HG03575 (cell line): ENCODE measurements around the gene GATA6.
"Not testable (repeated sequence)": the region's sequence is repeated elsewhere in the genome, so short reads cannot be mapped to it uniquely, and the experiment has no call there.

ENCODE experiments used
- ATAC-seq: cut with Tn5 transposase; IDR thresholded peaks from one replicate; pipeline ENCODE4 v1.9.1; 2021; ENCODE audit not compliant: unreplicated experiment, insufficient number of reproducible peaks, low FRiP score; ENCODE audit errors: extremely low read depth

GATA6 gene

GRCh38 chr18:22196943-22197342 is 27.6 kb downstream of the GATA6 start:
- not testable (repeated sequence) for ATAC-seq

- no peak for ATAC-seq
These were observed 28.3 kb downstream of the GATA6 start for GRCh38 chr18:22197668-22198067.

GRCh38 chr18:22198163-22198562 is 28.8 kb downstream of the GATA6 start:
- ATAC-seq: no peak

DNA sequence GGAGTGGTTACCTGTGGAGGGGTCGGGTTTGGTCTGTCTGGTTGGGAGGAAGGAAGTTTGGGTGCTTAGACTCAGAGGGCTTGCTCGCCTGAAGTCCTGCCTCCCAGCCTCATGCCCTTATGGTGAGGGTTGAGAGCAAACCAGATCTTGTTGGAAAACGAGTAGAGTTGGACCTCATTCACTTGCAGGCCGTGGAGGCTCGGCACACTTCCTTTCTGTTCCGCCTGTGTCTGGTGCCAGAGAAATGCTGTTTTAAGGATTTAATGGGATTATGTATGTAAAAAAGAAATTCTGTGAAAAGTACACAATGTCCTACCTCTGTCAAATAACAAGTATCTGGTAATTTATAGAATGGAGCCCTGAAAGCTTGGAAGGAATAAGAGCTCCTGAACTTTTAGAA is 29.6 kb downstream of the GATA6 start:
- no peak for ATAC-seq

- no peak for ATAC-seq
These were observed 31.3 kb downstream of the GATA6 start for GRCh38 chr18:22200611-22201225.

DNA sequence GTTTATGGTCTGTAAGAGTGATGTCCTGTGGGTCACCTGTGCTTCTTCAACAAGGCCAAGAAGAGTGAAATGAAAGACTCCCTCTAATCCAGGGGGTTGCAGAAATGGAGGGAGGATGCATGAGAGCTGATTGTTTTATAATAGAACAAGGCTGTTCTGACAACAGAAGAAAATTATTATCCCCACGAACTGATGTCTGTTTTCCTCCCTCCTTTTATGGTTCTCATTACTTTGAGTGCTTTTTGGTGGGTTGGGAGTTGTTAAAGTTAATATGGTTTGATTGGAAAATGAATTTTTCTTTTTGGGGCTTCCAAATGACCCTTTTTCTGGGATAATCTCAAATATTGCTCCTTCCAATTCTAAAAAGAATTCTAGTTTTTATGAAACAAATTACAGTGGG is 33.6 kb downstream of the GATA6 start:
- no peak for ATAC-seq

- ATAC-seq: no peak
These were observed 34.3 kb downstream of the GATA6 start for GRCh38 chr18:22203536-22204213.

- no peak for ATAC-seq
These were observed 34.8 kb downstream of the GATA6 start for GRCh38 chr18:22204214-22204536.

- no peak for ATAC-seq
These were observed 35.6 kb downstream of the GATA6 start for GRCh38 chr18:22204996-22205395.

DNA sequence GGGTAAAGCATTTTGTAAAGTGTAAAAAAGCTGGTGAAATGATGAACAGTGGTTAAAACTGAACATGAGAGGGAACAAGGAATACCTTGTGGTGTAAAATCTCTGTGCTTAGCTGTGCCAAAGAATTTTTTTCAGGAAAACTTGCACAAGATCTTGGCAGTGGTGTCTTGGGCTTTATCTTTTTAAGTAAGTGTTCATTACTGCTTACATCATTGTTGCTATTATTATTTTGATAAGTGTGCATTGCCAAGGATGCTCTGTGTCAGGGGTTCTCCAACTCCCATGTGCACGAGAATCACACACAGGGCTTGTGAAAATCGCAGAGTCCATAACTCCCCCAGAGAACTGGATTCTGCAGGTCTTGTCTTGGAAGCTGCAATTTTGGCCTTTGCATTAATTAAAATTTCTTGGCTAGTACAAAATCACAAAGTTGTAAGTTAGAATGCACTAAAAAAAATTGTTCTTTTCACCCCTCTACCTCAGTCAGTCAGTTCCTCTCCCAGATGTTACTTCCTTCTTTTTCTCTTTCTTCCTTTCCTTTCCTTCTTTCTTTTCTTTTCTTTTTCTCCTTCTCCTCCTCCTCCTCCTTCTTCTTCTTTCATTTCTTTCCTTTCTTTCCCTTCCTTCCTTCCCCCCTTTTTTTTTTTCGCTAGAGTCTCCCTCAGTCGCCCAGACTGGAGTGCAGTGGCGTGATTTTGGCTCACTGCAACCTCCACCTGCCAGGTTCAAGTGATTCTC is 37.8 kb downstream of the GATA6 start:
- ATAC-seq: no peak

- no peak for ATAC-seq
These were observed 40.9 kb downstream of the GATA6 start for GRCh38 chr18:22210311-22210754.

- ATAC-seq: no peak
These were observed 42.3 kb downstream of the GATA6 start for GRCh38 chr18:22211657-22212056.

DNA sequence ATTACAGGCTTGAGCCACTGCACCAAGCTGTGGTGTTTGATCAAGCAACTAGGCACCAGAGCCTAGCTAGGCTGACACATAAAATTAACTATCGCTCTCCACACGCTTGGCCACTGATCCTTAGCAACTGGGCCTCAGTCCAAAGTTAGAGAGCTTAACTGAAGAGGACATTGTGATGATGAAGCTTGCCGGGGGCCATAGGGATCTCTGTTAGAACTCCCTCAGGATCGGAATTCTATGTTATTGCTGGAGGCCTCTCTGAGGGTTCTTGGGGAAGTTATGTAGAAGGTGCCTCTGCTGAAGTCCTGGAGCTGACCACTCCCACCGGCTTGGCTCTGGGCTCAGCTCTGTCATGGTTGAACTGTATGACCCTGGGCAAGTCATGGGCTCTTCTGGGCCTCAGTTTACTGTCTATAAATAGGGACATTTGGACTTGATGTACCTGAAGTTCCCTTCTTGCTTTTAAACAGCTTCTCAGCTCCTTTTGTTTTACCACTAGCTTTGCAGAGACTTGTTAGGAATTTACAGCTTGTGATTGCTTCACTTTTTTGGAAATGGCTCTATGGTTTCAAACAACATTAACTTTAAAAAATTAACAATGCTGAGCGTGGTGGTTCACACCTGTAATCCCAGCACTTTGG is 44.1 kb downstream of the GATA6 start:
- ATAC-seq: no peak

DNA sequence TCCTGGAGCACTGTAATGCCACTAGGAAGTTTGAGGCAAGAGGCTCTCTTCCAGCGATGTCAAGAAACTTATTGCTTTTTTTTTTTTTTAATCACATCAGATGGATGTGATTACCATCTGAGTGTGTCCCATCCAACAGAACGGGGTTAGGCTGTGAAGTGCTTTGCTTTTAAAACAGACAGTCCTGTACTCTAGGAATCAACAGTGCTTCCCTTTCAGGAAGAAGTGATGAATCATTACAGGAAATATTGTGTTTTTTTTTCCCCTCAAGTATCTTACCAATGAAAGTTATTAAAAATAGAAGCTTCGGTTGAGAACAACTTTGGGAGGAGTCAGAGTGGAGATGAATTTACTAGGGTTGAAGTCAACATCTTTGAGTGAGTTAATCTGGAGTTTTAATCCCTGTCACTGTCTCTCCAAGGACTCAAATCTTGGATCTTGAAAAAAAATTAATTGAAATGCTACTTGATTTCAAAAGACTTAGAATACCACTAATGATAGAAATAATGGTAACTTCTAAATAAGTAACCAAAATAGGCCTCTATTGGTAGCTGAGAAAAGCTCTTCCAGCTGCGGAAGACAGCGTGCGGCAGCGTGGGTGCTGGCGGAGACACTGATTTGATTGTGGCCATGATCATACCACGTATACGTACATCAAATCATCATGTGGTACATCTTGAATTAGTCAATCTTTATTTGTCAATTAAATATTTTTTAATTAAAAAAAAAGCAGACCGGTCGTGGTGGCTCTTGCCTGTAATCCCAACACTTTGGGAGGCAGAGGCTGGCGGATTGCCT is 45.5 kb downstream of the GATA6 start:
- ATAC-seq: no peak

- no peak for ATAC-seq
These were observed 49.4 kb downstream of the GATA6 start for GRCh38 chr18:22218835-22219234.

DNA sequence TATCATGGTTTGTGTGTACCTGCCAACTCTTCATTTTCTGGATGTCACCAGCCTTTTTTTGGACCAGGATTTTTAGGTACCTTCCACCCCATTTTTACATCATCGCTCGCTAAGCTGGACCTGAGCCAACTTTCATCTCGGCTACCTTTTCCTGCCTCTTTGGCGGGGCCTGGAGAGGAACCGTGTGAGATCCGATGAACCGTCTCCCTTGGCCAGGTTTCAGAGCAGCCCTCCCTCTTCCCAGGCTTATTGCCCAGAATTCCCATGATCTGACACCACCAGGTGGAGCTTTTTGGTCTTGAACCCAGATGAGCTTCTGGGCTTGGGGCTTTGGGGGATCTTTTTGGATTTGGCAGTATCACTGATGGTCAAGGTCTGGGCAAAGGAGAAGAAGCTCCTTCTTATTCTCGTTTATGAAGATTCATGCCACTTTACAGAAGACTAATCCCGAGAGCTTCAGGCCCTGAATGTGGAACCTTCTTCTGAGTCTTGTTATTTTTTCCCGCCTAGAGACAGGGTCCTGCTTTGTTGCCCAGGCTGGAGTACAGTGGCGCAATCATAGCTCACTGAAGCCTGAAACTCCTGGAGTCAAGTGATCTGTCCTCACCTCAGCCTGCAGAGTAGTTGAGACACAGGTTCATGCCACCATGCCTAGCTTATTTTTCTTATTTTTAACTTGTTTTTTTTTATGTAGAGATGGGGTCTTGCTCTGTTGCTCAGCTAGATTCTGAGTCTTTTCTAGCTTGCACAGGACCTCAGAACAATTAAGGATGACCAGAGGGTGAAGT is 50.4 kb downstream of the GATA6 start:
- no peak for ATAC-seq

- not testable (repeated sequence) for ATAC-seq
These were observed 51.2 kb downstream of the GATA6 start for GRCh38 chr18:22220585-22220984.

- no peak for ATAC-seq
These were observed 52.0 kb downstream of the GATA6 start for GRCh38 chr18:22221350-22221749.
